ENCODE measurements around the gene CLDN19. TPM values are rescaled to one million over a fixed set of nuclear protein-coding genes. Genes with fewer than 3 reads are reported as not detected.

The CLDN19 gene
- total RNA-seq, 1 experiment from 2014 or later = not detected

DNA sequence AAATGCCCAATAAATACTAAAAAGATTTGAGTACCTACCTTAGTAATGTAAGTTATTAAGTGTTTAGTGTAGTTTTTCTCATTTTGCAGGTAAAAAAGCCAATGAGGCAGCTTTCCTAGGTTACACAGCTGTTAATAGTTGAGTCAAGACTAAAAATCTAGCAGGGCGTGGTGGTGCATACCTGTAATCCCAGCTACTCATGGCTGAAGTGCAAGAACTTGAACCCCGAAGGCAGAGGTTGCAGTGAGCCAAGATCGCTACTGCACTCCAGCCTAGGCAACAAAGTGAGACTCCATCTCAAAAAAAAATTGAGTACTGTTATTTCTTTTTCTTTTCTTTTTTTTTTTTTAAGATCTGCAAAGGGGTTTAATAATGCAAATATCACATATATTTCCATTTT, 50.1 kb downstream of the CLDN19 start:
- DNase-seq (ENCODE audit: low read depth, low spot score) = no peak
- in situ Hi-C loops (cut with HindIII; ENCODE audit: low pct_unique_long_range_greater_than_20kb, low sequenced_read_pairs) = no loop called here

- no peak for DNase-seq (ENCODE audit: low read depth, low spot score)
- in situ Hi-C loops (cut with HindIII; ENCODE audit: low pct_unique_long_range_greater_than_20kb, low sequenced_read_pairs) = no loop called here
Measured at GRCh38 chr1:42686418-42686817, 53.6 kb downstream of the CLDN19 start.

DNA sequence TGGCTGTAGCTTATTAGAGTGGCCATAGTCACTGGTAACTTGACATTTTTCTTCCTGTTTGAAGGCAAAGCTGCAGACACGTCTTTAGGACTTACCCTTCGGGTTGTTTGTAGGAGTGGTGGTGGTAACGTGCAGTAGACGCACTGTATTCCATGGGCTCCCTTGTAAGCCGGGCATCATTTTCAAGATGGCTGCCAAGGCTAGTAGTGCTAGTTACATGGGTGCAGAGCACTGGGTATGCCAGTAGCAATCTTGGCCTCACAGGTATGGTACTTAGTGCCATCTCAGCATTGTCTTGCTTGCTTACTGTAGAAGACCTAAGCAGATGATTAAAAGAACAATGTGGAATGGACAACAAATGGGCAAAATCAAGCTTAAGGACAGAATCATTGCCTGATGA, 55.9 kb downstream of the CLDN19 start:
- DNase-seq (ENCODE audit: low read depth, low spot score) = peak; percentile 52
- in situ Hi-C loops (cut with HindIII; ENCODE audit: low pct_unique_long_range_greater_than_20kb, low sequenced_read_pairs) = no loop called here

Other genes starting within 250 kb of the CLDN19 start
- gene PPIH, start 81.8 kb downstream of the CLDN19 start, total RNA-seq (2014; rRNA removed; shearing (Covaris generic)) = 25.8 and 30.3 TPM in 2 replicates
- 975 and 1,067 TPM in 2 replicates for gene YBX1, start 57.8 kb downstream of the CLDN19 start, total RNA-seq (2014; rRNA removed; shearing (Covaris generic))
- gene P3H1, start 26.8 kb upstream of the CLDN19 start, total RNA-seq (2014; rRNA removed; shearing (Covaris generic)) = 29.8 and 33.7 TPM in 2 replicates
- 1.8 and 2.5 TPM in 2 replicates for gene C1orf50, start 27.0 kb upstream of the CLDN19 start, total RNA-seq (2014; rRNA removed; shearing (Covaris generic))
- gene TMEM269, start 44.8 kb upstream of the CLDN19 start, total RNA-seq (2014; rRNA removed; shearing (Covaris generic)) = not detected in 2 replicates
- 1.7 and 2.3 TPM in 2 replicates for gene ERMAP, start 76.9 kb upstream of the CLDN19 start, total RNA-seq (2014; rRNA removed; shearing (Covaris generic))
- gene SVBP, start 77.2 kb upstream of the CLDN19 start, total RNA-seq (2014; rRNA removed; shearing (Covaris generic)) = 10.1 and 11.5 TPM in 2 replicates
- 10.1 and 11.3 TPM in 2 replicates for gene ZNF691, start 106.4 kb upstream of the CLDN19 start, total RNA-seq (2014; rRNA removed; shearing (Covaris generic))
- 30.4 and 40.6 TPM in 2 replicates for gene SLC2A1, start 218.6 kb upstream of the CLDN19 start, total RNA-seq (2014; rRNA removed; shearing (Covaris generic))